ENCODE data around the gene UNC93A. TPM values are rescaled to one million over a fixed set of nuclear protein-coding genes. Genes with fewer than 3 reads are reported as not detected.

The UNC93A gene
- total and polyA plus RNA-seq, 8 donors = not detected

- FAIRE-seq = no peak
- intact Hi-C loops (cut with DNase I) = no loop called here
- H3K4me1 ChIP-seq = no peaks in the 10 kb centered on the region
- no peaks in the 10 kb centered on the region for H3K36me3 ChIP-seq
- no peak overlapping the region for H3K4me3 ChIP-seq
- DNase-seq = no peak
- no peak for ATAC-seq
- no peak overlapping the region for H3K27ac ChIP-seq
- no peak for TF ChIP-seq CTCF (IDR thresholded peaks at IDR 0.05)
- H3K27me3 ChIP-seq = no peaks in the 10 kb centered on the region
- H3K9me3 ChIP-seq = no peaks in the 10 kb centered on the region
- WGBS, 2 donors = 71 to 86% methylated on average over 2 of the region's 2 CpGs
Measured at GRCh38 chr6:167304912-167305311, 13.8 kb downstream of the UNC93A start.

GRCh38 chr6:167305796-167306195, 14.7 kb downstream of the UNC93A start:
- intact Hi-C loops (cut with DNase I) = no loop called here
- no peak for FAIRE-seq

GRCh38 chr6:167306401-167306998, 15.4 kb downstream of the UNC93A start:
- no peak for FAIRE-seq
- Histone ChIP-seq H3K4me1 (no peaks in the 10 kb centered on the region), H3K36me3 (no peaks in the 10 kb centered on the region), H3K27ac (no peak overlapping the region), H3K9me3 (no peaks in the 10 kb centered on the region), H3K4me3 (no peak overlapping the region), H3K27me3 (no peaks in the 10 kb centered on the region)
- no peak for DNase-seq
- TF ChIP-seq CTCF (IDR thresholded peaks at IDR 0.05) = no peak
- ATAC-seq = no peak
- intact Hi-C loops (cut with DNase I) = no loop called here
- 79 to 80% methylated on average over 15 of the region's 15 CpGs for WGBS, 2 donors

More at GRCh38 chr6:167305796-167306195, 14.7 kb downstream of the UNC93A start:
- DNase-seq = no peak
- Histone ChIP-seq H3K27me3 (no peaks in the 10 kb centered on the region), H3K4me1 (no peaks in the 10 kb centered on the region), H3K36me3 (no peaks in the 10 kb centered on the region), H3K9me3 (no peaks in the 10 kb centered on the region), H3K4me3 (no peak overlapping the region), H3K27ac (no peak overlapping the region)
- ATAC-seq = no peak
- no peak for TF ChIP-seq CTCF (IDR thresholded peaks at IDR 0.05)
- WGBS, 2 donors = 70 to 77% methylated on average over 18 of the region's 18 CpGs

- 77% methylated on average over 20 of the region's 20 CpGs for WGBS, 2 donors
- intact Hi-C loops (cut with DNase I) = no loop called here
- DNase-seq = no peak
Measured at GRCh38 chr6:167307342-167307955, 16.3 kb downstream of the UNC93A start.

More at GRCh38 chr6:167307342-167307955, 16.3 kb downstream of the UNC93A start:
- no peak for TF ChIP-seq CTCF (IDR thresholded peaks at IDR 0.05)
- Histone ChIP-seq H3K9me3 (no peaks in the 10 kb centered on the region), H3K36me3 (no peaks in the 10 kb centered on the region), H3K27ac (no peak overlapping the region), H3K4me3 (no peak overlapping the region), H3K27me3 (no peaks in the 10 kb centered on the region), H3K4me1 (no peaks in the 10 kb centered on the region)
- no peak for FAIRE-seq
- ATAC-seq = no peak
